Right forelimb (tissue), 1 donor: ENCODE results near the gene GRB10.
A peak's percentile ranks its signal among the peaks of the same experiment; 100 is the strongest.

ENCODE experiments used
- DNase-seq: peaks from one replicate; pipeline ENCODE4 v3.0.0-alpha.2; 2018

GRB10 gene

DNA sequence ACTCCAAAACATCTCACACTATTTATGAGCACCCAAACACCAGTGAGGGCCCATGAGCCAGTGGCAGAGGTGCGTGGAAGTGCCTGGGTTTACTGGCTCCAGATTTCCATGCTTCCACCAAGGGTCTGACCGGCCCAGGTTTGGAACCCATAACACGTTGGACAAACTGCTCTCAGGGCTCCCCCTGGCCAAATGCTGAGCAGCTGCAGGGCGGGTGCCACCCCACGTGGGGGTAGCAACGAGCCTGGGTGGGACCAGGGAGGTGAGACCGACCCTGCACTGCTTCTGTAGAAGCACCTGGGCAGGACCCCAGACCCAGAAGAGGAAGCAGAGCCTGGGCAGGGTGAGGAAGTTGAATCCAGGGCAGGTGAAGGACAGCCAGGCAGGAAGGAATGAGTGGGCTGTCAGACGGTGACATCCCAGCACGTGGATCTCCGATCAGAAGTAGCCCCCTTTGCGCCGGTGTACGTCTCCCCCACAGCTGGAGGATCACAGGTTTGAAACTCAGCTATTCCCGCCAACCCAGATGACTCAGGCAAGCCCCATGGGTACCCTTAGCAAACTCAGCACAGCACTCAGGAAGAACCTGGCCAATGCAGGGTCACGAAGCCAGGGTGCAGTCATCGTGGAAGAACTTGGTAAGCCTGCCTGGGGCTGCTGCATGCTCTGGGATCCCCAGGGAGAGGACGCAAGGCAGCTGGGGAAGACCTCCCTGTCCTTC is 117.1 kb downstream of the GRB10 start:
- DNase-seq = no peak

DNA sequence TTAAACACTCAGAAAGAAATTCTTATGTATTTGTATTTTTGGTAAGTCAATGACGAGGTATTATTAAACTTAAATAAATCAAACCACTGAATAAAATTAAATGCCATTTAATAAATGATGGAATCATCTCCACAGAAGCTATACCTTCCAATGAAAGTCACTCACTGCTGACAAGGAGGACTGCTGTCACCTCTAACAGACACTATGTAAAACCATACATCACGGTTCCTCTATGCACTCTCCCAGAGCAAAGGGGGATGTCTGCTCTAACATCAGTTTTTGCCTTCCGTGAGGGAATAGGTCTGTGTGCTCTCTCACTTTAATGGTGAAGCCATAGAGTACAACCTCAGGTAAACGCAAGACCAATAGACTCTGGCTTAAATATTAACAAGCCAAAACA is 117.8 kb downstream of the GRB10 start:
- no peak for DNase-seq

DNA sequence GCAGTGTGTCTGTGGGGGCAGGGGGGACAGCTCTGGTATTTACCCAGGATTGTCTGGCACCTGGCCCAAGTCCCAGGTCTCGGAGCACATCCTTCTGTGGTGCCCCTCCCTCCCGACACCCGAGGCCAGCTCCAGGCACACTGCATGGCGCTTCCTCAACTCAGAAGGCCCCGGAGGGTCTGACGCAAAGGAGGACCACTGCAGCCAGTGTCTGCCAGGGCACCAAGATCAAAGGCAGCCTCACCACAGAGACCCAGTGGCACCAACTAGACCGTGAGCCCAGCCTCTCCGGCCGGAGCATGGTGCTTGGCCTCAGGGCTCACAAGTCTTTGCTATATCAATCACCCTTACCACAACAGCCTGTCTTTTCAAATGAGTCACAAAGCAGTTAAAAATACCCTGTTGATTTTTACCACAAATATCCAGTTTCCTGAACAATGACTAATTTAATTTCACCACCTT is 118.2 kb downstream of the GRB10 start:
- DNase-seq = no peak

DNA sequence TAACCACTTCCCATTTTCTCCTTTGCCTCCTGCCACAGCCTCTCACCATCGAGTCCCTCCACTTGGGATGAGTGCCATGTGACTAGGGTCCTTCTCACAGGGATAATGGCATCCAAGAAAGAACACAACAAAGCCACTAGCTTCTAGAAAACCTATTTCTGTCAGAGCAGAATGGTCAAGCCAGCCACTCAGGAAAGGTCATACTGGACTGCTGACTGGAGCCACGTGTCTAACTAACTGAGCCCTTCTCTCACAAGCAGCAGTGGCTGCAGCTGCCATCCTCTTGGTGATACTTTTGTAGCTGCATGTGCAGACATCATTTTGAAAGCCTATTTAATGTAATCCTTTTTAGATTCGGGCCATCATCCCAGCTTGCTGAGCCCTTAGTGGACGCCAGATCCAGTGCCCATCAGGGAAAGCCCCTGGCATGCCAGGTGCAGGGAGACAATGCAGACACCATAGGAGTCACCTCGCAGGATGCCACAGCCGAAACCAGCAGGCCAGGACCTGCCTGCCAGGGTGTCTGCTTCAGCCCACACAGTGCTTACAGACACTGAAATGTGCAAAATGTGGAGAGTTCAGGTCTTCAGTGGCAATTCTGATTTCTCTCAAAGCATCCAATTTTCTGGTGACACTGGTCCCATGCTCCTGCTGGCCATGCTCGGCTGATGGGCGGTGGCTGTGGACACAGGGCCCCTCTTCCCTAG is 119.1 kb downstream of the GRB10 start:
- DNase-seq = no peak

DNA sequence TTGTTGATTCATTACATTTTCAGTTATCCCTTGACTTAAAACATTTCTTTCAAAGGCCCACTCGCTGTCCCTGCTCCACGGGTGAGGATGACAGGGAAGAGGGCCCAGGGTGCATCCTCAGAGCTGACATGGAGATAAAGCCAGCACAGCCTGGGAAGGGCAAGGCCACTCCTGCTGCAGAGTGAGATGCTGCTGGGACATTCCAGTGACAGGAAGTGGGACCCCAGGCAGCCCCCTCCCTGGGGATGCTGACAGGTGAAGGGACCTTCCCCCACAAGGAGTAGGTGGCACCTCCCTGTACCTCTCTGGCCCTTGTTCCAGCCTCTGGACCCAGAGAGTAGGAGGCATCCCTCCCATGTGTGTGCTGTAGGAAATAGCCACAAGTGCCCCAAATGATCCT is 119.7 kb downstream of the GRB10 start:
- DNase-seq = no peak

DNA sequence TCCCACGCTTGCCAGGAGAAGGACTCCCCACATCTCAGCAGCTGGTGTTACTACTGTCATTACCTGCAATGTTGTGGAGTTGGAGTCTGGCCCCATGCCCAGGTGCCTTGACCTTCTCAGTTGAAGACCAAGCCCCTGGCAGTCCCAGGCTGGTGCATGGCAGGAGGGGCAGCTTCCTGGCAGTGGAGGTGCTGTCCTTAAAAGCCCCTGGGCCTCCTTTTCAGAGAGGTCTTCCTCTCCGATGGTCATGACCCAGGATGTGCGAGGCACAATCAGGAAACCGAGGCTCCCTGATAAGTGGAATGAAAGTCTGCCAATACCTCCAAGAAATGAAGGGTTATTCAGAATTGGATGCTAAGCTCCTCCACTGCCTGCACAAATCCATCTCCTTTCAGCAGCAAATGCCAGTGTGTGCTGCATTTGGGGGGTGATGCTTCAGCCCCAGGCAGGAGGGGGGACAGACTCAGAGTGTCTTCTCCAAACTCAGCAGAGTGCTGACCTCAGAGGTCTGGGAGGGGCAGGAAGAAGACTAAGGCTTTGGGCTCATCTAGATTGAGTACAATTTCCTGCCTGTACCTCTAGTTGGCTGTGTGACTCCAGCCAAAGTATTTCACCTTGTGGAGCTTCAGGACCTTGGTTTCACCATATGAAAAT is 120.5 kb downstream of the GRB10 start:
- DNase-seq = no peak

DNA sequence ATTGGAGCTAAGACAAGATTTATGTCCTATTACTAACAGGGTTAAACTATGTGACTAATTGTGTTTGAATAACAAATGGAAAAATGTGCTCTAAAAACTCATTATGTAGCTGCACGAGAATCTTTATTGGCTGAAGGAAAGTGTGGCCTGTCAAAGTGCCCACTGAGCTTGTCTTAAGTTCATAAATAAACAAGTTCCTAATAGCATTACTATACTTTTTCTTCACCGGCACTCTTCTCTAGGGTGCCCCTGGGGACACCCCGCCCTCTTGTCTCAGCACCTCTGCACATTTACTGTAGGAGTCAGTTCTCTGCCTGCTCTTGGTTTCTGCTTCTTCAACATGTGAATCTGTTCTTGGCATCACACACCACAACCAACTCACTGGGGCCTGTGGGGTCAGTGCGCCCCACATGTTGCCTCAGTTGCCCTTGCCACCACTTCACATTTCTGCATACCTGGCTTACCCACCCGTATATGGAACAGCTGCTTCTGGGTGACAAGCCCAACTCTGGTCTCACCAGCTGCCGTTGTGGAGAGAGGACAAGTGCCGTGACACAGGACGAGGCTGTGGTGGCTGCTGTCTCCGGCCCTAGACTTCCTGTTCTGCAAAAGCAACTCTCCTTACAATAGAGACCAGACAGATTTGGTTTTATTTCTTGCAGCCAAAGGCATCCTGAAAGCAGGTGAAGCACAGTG is 121.2 kb downstream of the GRB10 start:
- peak; percentile 25 for DNase-seq

DNA sequence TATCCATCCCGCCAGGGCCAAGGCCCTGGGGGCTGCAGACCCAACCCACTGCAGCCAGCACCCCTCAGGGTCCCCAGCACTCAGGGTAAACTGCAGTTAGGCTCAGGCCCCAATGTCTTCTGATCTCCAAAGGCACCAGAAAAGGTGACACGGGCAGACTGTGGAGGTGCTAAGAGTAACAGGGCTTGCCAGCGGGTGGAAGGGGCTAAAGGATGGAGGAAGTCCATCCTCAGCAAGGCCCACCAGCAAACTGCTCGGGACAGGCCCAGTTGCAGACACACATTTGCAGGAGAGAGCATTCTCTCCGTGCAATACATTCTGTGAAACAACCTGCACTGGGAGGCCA is 121.9 kb downstream of the GRB10 start:
- peak; percentile 15 for DNase-seq

DNA sequence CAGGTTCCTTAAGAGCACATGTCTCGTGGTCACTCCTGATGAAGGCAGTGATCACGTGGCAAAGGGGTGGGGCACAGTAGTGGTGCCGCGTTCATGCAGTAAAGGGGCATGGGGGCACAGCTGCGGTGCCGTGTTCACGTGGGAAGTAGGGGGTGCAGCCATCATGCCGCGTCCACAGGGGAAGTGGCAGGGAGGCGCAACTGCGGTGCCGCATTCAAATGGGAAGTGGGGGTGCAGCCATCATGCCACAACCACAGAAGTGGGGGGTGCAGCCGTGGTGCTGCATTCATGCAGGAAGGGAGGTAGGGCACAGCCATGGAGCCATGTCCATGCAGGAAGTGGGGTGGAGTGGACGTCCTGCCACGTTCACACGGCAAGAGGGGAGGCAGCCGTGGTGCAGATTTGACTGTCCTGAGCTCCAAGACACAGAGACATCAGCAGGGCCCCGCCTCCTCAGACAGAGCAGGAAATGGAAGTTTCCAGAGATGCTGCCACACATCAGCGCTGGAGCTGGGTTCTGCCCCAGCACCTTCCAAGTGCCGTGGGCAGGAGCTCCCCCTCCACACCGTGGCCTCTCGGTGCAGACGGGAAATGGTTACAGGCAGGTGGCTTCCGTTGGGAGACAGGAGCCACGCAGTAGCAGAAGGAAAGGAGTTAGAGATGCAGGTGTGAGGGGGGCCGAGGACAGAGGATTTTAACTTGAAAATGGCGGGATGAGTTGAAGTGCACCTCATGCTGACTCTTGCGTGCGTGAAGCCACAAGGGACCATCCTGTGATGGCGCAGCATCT is 122.5 kb downstream of the GRB10 start:
- DNase-seq = peak; percentile 42

DNA sequence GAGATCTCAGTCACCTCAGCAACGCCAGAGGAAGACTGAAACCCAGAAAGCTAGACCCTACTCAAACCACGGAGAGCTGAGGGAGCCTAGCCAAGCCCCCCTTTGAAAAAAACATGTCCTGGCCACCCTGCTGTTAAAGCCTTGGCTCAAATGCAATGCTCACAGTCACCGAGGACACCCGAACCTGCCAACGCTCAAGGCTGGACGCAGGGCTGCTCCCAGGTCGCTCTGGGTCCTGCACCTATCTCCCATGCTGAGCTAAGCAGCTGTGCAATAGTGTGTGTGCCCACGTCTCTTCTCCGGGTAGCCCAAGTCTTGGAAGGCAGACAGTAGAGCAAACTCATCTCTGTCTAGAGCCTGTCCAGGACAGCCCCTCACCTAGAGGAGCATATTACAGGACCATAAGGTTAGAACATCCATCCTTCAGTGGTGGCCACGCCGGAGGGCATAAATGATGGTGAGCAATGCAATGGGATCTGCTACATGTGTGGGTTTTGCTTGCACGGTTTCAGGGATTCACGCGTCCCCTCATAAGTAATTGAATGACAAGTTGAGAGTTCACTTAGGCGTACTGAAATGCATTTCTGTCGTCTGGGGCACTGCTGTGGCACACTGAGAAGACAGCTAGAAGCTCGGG is 123.2 kb downstream of the GRB10 start:
- peak; percentile 29 for DNase-seq

DNA sequence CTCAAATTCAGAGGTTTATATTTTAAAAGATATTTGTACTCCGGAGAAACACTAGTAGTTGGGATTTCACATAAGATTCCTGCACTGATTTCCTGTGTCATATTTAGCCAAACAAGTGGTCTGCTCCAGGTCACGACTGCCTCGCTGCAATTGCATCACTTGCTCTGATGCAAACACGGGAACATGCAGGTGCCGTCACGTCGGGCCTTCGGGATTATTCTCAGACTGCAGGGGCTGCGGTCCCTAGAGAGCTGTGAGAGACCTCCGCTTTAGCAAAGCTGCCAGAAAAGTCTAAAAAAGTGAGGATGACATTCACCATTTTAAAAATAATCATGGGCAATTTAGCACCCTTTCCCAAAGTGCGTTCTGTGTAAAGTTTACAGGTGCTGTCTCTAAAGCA is 124.0 kb downstream of the GRB10 start:
- peak; percentile 15 for DNase-seq

DNA sequence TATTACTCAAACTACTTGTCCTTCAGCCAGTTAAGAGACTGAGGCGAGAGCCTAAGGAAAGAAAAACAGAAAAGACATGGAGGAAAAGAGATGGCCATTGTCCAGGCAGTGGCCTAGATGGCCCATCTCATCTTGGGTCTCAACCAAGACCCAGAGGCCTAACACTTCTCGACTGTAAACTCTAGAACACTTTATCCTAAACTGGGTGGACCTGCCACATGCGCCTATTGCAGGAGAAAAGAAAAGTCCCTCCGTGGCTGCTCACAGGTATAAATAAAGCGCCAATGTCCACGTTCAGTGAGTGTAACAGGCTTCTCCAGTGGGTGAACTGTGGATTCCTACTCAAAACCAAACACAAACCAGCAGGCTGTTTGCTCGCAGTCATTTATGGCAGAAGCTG is 124.8 kb downstream of the GRB10 start:
- DNase-seq = peak; percentile 22

DNA sequence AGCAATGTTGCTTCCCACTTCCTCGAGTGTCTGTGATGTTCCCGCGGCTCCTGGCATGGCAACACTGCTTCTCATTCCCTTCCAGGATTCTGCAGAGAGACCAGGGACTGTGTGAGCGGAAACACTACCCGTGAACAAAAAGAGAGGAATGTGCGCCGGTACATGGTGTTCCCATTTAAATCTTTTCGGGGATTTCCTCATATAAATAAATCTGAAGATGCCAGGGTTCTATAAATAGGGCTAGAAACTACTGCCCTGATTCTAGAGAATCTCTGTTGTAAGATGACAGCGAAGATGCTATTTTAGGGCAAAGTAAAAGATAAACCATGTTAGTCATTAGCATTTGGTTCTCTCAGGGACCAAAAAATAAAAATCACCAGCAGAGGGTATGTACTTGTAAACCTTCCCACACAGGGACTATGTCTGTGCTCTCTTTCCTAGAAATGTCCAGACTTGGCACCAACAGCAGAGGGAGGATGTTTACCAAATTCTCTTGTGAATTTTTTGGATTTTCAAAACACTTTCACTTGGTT is 125.3 kb downstream of the GRB10 start:
- DNase-seq = peak; percentile 36

DNA sequence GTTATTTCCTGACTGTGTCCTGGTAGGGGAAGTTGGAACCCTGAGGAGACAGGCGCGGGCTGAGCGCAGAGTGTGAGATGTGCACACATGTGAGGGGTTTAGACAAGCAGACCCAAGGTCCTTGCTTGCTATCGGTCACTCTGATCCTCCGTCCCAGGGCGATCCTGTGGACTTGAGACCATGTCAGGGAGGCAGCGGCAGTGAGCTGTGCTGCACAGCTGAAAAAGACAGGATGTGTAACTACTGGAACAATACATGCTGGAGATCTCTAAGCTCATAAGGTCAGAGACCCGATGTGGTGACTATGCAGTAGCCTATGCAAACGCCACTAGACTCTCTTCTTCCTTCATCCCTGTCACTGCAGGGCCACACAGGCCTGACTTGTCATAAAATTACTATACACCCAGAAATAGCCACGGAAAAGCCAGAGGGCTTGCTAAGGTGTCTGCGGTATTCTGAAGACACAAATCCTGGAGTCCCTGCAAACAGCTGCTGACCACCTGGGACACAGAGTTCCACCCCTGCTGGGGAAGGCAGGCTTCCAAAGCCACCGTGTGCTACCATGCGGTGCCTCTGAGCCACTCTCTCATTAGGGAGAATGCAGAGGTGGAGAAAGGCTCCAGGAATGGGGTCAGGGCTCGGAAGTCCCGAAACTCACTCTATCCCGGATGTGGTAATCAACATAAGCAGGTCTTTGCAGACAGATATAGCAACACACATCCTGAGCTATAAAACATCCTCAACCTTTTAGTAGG is 126.4 kb downstream of the GRB10 start:
- DNase-seq = peak; percentile 39

DNA sequence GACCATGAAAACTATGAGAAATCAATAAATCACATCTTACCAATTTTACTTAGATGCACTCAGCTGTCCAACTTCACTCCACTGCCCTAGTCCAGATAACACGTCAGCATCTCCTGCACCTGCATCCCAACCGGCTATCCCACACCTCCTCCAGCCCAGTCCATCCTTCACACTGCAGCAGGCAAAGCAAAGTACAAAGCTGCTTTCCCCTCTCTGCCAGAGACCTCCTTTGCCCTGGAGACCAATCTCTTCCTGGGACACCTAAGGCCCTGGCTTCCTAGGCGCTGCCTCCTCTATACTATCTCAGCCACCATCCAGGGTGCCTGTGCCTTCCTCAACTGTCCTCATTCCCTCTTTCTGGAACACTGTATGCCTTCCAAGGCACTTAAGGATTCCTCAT is 127.2 kb downstream of the GRB10 start:
- DNase-seq = no peak

DNA sequence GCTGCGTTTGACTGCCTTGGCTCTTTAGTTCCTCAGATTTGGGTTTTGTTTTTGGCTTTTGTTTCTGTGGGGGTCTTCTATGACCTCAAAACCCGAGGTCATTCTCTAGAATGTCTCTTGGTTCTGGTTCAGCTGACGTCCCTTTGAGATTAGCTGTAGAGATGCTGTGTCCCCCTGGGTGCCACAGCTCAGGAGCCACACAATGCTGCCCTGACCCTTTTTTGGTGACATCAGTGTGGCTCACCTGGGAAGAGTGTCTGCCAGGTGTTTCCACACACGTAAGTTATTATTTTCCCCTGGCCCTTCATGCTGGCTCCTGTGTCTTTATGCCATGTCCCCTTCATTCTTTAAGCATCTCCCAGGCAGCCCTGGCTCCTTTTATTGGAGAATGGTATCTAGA is 127.7 kb downstream of the GRB10 start:
- no peak for DNase-seq

DNA sequence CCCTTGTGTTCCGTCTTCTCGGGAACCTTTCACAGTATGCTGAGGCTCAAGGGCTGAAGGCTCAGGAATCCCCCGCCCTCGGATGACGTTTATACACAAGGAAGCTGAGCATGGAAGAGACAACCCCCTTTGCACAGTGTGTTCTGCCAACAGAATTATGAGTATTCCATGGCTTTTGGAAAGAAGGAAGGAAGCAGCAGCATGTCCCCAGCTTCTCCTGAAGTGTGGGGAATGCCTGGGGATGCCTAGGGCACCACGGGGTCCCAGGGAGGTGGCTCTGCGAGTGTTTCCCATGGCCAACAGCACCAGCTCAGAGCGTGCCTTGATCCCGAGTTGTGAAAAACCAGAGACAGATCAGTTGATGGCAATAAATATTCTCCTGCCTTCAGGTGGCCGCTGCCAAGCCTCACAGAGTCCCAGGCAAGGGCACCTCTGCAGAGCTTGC is 128.7 kb downstream of the GRB10 start:
- peak; percentile 48 for DNase-seq

DNA sequence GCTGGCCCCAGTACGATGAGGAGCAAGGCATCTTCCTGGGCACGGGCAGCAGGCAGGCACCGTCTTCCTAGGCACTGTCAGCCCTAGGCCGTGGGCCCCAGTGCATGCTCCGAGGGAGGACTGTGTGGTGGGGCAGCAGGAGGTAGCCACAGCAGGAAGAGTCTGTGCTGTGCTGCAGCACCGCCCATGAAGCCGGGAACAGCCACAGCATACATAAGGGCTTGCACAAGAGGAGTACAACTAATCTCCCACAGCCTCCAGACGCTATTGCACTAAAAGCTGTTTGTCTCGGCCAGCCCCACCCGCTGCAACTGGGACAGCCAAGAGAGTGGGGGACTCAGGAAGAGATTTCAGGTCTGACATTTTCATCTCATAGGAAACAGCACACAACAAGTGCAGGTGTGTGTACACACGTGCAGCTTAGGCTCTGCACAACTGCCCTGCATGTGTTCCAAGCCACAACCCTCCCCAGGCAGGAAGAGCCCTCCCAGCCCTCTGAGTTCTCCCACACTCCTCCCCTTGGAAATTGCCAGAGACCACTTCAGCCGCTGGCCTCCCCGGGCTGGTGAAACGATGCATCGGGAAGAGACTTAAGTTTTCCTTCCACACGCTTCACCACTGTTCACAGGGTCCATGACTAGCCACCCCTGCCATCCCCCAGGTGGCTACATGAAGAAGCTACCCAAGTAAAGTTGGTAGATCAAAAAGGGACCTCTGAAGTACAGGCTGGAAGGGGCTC is 129.4 kb downstream of the GRB10 start:
- peak; percentile 50 for DNase-seq

DNA sequence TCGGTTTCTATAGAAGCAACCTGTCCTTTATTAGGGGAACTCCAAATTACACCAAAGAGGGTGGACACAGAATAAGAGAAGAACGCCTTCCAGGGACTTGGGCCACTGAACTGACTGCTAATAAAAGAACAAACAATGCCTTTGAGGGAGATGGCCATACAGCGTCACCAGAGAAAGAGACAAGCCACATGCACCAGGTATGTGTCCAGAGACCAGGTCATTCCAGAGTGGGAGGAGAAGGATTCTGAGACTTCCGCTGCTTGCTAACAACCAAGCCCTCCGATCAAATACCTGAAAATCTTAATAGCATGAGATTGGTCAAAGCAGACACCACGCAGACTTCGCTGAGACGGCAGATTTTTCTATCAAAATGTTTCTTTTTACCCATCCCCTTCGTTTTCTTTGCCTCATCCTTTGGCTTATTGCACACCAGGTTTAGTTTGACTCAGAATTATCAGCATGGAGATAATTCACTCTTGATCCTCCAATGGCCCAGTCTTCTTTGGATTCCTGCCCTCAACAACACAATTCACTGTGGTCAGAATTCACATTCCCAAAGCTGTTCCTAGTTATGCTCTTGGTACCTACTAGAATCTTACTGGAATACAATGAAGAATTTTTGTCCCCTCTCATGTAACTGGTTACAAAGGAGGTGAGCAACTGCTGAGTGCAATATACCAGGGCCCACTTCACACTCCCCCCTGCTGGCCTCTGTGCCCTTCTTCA is 130.1 kb downstream of the GRB10 start:
- no peak for DNase-seq
